HCT116 (cell line): ENCODE results near the gene VWC2L. TPM values are rescaled to one million over a fixed set of nuclear protein-coding genes. Genes with fewer than 3 reads are reported as not detected.

ENCODE experiments used
- ATAC-seq: fragments of 200-7000 bp; cut with Tn5 transposase; 2 replicates; pipeline ENCODE4 v1.9.1; 2020; ENCODE audit warnings: mild to moderate bottlenecking, moderate library complexity
- BruUV-seq: library from RNA; stranded (reverse); fragments of 400-500 nt; replicated peaks from 2 replicates; lab custom pipeline; 2021; lab: Mats Ljungman, UMichigan
- CTCF ChIA-PET: fragments of 300-600 bp; sonication (Branson Sonifier 250); formaldehyde crosslinking; loops from one replicate; lab custom pipeline; 2021; ENCODE audit warnings: antibody characterized with exemption; lab: Charles Lee
- POLR2A ChIA-PET: fragments of 300-600, 350-600 bp; sonication (Branson Sonifier 250); formaldehyde crosslinking; loops from one replicate; lab custom pipeline; 2021; ENCODE audit warnings: antibody characterized with exemption; lab: Charles Lee
- RAD21 ChIA-PET, 2 experiments: fragments of 300-600 bp; sonication (Branson Sonifier 250); formaldehyde crosslinking; loops; one replicate each; lab custom pipeline; 2023; ENCODE audit warnings: low total read pairs in 2 of 2; ENCODE audit not compliant: uncharacterized antibody in 2 of 2, unreplicated experiment in 2 of 2, low non-redundant PET in 1 of 2; lab: Charles Lee
- DNase-seq: peaks from one replicate; pipeline ENCODE4 v3.0.0-alpha.2; 2010; ENCODE audit warnings: low read depth, low spot score
- H2AFZ ChIP-seq: fragments of 200-600 bp; shearing (Covaris generic), sonication (generic); 2 replicates; pipeline ENCODE4 v1.6.1; 2017; ENCODE audit warnings: low read depth, mixed run types, mixed read lengths, antibody characterized with exemption, low read length; ENCODE audit not compliant: poor library complexity, severe bottlenecking
- H3K27ac ChIP-seq: 2 replicates; pipeline ENCODE4 v1.5.1; 2012; ENCODE audit warnings: low read depth, low read length
- H3K27me3 ChIP-seq: fragments of 200-600 bp; sonication (generic); 2 replicates; pipeline ENCODE4 v1.6.1; 2016; ENCODE audit warnings: mixed run types, low read length, mixed read lengths; ENCODE audit not compliant: insufficient read depth
- H3K36me3 ChIP-seq, 2 experiments: fragments of 200-500 bp in 1 of 2; fragments of 200-600 bp in 1 of 2; sonication (Bioruptor generic) in 1 of 2; sonication (generic) in 1 of 2; 2 replicates each; pipeline versions ENCODE4 v1.5.1 to v1.6.1; 2014 to 2016; ENCODE audit warnings: low read length in 2 of 2, inconsistent platforms in 1 of 2, mixed read lengths in 1 of 2, mixed run types in 1 of 2; ENCODE audit not compliant: insufficient read depth in 2 of 2, control insufficient read depth in 1 of 2
- H3K4me1 ChIP-seq, 2 experiments: fragments of 200-600 bp in 1 of 2; sonication (generic) in 1 of 2; 2 replicates each; pipeline versions ENCODE4 v1.5.1 to v1.6.1; 2012 to 2017; ENCODE audit warnings: low read length in 2 of 2, inconsistent platforms in 1 of 2, mild to moderate bottlenecking in 1 of 2, mixed read lengths in 1 of 2, mixed run types in 1 of 2, moderate library complexity in 1 of 2; ENCODE audit not compliant: insufficient read depth in 2 of 2, control insufficient read depth in 1 of 2
- H3K4me2 ChIP-seq: fragments of 200-600 bp; sonication (generic); 2 replicates; pipeline ENCODE4 v1.6.1; 2017; ENCODE audit warnings: mixed run types, low read length, mixed read lengths
- H3K4me3 ChIP-seq, 2 experiments: fragments of 200-600 bp in 1 of 2; sonication (generic) in 1 of 2; replicated peaks in 1 of 2; 2 replicates each; pipeline ENCODE4 v1.5.1; 2011 to 2016; ENCODE audit warnings: low read length in 2 of 2, control low read depth in 1 of 2, low read depth in 1 of 2, mild to moderate bottlenecking in 1 of 2, mixed read lengths in 1 of 2, mixed run types in 1 of 2
- H3K79me2 ChIP-seq: fragments of 200-600 bp; sonication (generic); 2 replicates; pipeline ENCODE4 v1.6.1; 2017; ENCODE audit warnings: mild to moderate bottlenecking, mixed run types, low read length, moderate library complexity, mixed read lengths; ENCODE audit not compliant: insufficient read depth
- H3K9ac ChIP-seq: fragments of 200-600 bp; sonication (generic); 2 replicates; pipeline ENCODE4 v1.6.1; 2016; ENCODE audit warnings: low read length, mixed read lengths
- H3K9me2 ChIP-seq: fragments of 200-600 bp; sonication (generic), shearing (Covaris generic); 2 replicates; pipeline ENCODE4 v1.6.1; 2017; ENCODE audit warnings: mixed run types, mild to moderate bottlenecking, moderate library complexity; ENCODE audit not compliant: insufficient read depth
- H3K9me3 ChIP-seq, 2 experiments: fragments of 200-500 bp in 1 of 2; fragments of 200-600 bp in 1 of 2; sonication (Bioruptor generic) in 1 of 2; sonication (generic) in 1 of 2; 2 replicates each; pipeline ENCODE4 v1.6.1; 2014 to 2017; ENCODE audit warnings: low read length in 2 of 2, mixed read lengths in 2 of 2, inconsistent platforms in 1 of 2, low read depth in 1 of 2, mild to moderate bottlenecking in 1 of 2, mixed run types in 1 of 2, moderate library complexity in 1 of 2; ENCODE audit not compliant: control insufficient read depth in 1 of 2, insufficient read depth in 1 of 2
- H4K20me1 ChIP-seq: fragments of 200-600 bp; sonication (generic), shearing (Covaris generic); 2 replicates; pipeline ENCODE4 v1.6.1; 2017; ENCODE audit warnings: mixed run types, mild to moderate bottlenecking, moderate library complexity; ENCODE audit not compliant: insufficient read depth
- ATF3 ChIP-seq: IDR thresholded peaks from 2 replicates; pipeline ENCODE4 v1.6.1; 2012
- CEBPB ChIP-seq: IDR thresholded peaks from 2 replicates; pipeline ENCODE4 v1.6.1; 2012; ENCODE audit warnings: low read depth
- EGR1 ChIP-seq: IDR thresholded peaks from 2 replicates; pipeline ENCODE4 v1.6.1; 2012; ENCODE audit warnings: low read depth
- ELF1 ChIP-seq: IDR thresholded peaks from 2 replicates; pipeline ENCODE4 v1.6.1; 2012; ENCODE audit warnings: low read depth, borderline replicate concordance
- EZH2phosphoT487 ChIP-seq: fragments of 200-600 bp; IDR thresholded peaks from 2 replicates; pipeline ENCODE4 v1.6.1; 2018; ENCODE audit warnings: antibody characterized with exemption, borderline replicate concordance
- JUND ChIP-seq: IDR thresholded peaks from 2 replicates; pipeline ENCODE4 v1.6.1; 2012
- POLR2A ChIP-seq: IDR thresholded peaks from 2 replicates; pipeline ENCODE4 v1.7.0; 2011; ENCODE audit warnings: borderline replicate concordance; ENCODE audit not compliant: insufficient read depth, insufficient read length; ENCODE audit errors: extremely low read depth
- RAD21 ChIP-seq: IDR thresholded peaks from 2 replicates; pipeline ENCODE4 v1.6.1; 2012; ENCODE audit warnings: low read depth, mild to moderate bottlenecking
- SP1 ChIP-seq: IDR thresholded peaks from 2 replicates; pipeline ENCODE4 v1.6.1; 2012; ENCODE audit warnings: low read depth
- SRF ChIP-seq: IDR thresholded peaks from 2 replicates; pipeline ENCODE4 v1.6.1; 2012; ENCODE audit warnings: low read depth
- ZFX ChIP-seq: fragments of 450-650 bp; IDR thresholded peaks from 2 replicates; pipeline ENCODE4 v1.6.1; 2017
- ZNF274 ChIP-seq: fragments of 200-500 bp; sonication (Bioruptor generic); IDR thresholded peaks from 2 replicates; pipeline ENCODE4 v1.6.1; 2014; ENCODE audit warnings: mild to moderate bottlenecking, low read depth, low read length, inconsistent platforms
- intact Hi-C: fragments of 100-400 bp; cut with micrococcal nuclease; formaldehyde crosslinking; loops from 2 replicates; pipeline ENCODE4 v1.10.0; 2022
- total RNA-seq: library from RNA; stranded (reverse); gene quantifications from one replicate; pipeline ENCODE4 v1.2.1, GENCODE V29; 2021; ENCODE audit not compliant: unreplicated experiment
- TF ChIP-seq, protein P1 (sequence below), 3 experiments: fragments of 200-600 bp in 1 of 3; sonication (generic) in 1 of 3; IDR thresholded peaks in 2 of 3; conservative IDR thresholded peaks in 1 of 3; 2 replicates each; pipeline ENCODE4 v1.5.1; 2012 to 2017; ENCODE audit warnings: low read depth in 2 of 3, low read length in 2 of 3, antibody characterized with exemption in 1 of 3, borderline replicate concordance in 1 of 3, control low read depth in 1 of 3, mild to moderate bottlenecking in 1 of 3, mixed read lengths in 1 of 3, mixed run types in 1 of 3, moderate library complexity in 1 of 3; ENCODE audit not compliant: insufficient read depth in 1 of 3

Gene VWC2L
- total RNA-seq, 1 experiment from 2014 or later: not detected

DNA sequence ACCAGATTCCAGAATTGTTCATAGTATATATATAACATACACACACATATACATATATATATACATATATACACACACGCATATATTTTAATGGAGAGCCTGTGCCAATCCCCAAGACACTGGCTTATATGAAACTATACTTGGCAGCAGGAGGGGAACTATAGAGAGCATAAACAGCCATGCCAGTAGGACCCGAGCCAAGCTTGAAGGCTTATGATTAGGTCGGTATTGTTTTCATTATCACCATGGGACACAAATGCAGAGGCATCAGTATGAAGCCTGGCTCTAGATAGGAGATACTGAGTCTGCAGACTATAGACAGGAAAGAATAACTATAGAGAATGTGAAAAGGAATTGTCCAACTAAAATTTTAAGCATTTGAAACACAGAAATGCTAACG is 181.2 kb downstream of the VWC2L start:
- intact Hi-C loops: loop anchor here (10.0 kb wide), 1 partner anchor 527 kb away; no protein-coding TSS in a partner anchor
- H3K36me3 ChIP-seq: no peaks in the 10 kb centered on the region
- ATAC-seq (no peak), DNase-seq (no peak)
- H2AFZ ChIP-seq: no peak overlapping the region
- no peaks in the 10 kb centered on the region for H4K20me1 ChIP-seq
- no peak overlapping the region for H3K4me2 ChIP-seq
- H3K27me3 ChIP-seq: no peaks in the 10 kb centered on the region
- no peak overlapping the region for H3K4me3 ChIP-seq
- no TSS peak for BruUV-seq
- H3K79me2 ChIP-seq: no peaks in the 10 kb centered on the region
- no peak overlapping the region for H3K9ac ChIP-seq
- no peaks in the 10 kb centered on the region for H3K9me3 ChIP-seq
- H3K4me1 ChIP-seq: peaks cover 5 to 8% of the 10 kb centered on the region in 2 experiments; a peak in 3 of 4 replicates
- TF ChIP-seq ATF3: no peak
- no peak for TF ChIP-seq ZNF274
- no peak for TF ChIP-seq RAD21
- TF ChIP-seq, protein P1, sequence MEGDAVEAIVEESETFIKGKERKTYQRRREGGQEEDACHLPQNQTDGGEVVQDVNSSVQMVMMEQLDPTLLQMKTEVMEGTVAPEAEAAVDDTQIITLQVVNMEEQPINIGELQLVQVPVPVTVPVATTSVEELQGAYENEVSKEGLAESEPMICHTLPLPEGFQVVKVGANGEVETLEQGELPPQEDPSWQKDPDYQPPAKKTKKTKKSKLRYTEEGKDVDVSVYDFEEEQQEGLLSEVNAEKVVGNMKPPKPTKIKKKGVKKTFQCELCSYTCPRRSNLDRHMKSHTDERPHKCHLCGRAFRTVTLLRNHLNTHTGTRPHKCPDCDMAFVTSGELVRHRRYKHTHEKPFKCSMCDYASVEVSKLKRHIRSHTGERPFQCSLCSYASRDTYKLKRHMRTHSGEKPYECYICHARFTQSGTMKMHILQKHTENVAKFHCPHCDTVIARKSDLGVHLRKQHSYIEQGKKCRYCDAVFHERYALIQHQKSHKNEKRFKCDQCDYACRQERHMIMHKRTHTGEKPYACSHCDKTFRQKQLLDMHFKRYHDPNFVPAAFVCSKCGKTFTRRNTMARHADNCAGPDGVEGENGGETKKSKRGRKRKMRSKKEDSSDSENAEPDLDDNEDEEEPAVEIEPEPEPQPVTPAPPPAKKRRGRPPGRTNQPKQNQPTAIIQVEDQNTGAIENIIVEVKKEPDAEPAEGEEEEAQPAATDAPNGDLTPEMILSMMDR (IDR thresholded peaks at IDR 0.05 in 2 of 3, conservative IDR thresholded peaks at IDR 0.05 in 1 of 3; ENCODE audit: borderline replicate concordance in 1 of 3, insufficient read depth in 1 of 3, low read depth in 2 of 3, low read length in 2 of 3): no peak
- no peak for TF ChIP-seq EZH2phosphoT487
- TF ChIP-seq ZFX: no peak
- no peak for TF ChIP-seq POLR2A
- no peak for TF ChIP-seq EGR1
- TF ChIP-seq SP1: no peak
- TF ChIP-seq ELF1: no peak
- no peak for TF ChIP-seq CEBPB
- TF ChIP-seq JUND: no peak
- TF ChIP-seq SRF: no peak
- ChIA-PET RAD21 (no interaction called here), POLR2A (no interaction called here), CTCF (no interaction called here)
- H3K9me2 ChIP-seq: no peaks in the 10 kb centered on the region
- H3K27ac ChIP-seq: no peak overlapping the region
